GM19397 (cell line): Measurements from ENCODE around the gene KCNG2.

ENCODE experiments used
- ATAC-seq: cut with Tn5 transposase; IDR thresholded peaks from one replicate; pipeline ENCODE4 v1.9.1; 2021; ENCODE audit warnings: mild to moderate bottlenecking, moderate library complexity; ENCODE audit not compliant: unreplicated experiment

KCNG2 gene

GRCh38 chr18:79796531-79797405, 970 bp upstream of the KCNG2 start:
- no peak for ATAC-seq

- ATAC-seq, result no peak
These were observed 734 bp downstream of the KCNG2 start for GRCh38 chr18:79798346-79798998.

DNA sequence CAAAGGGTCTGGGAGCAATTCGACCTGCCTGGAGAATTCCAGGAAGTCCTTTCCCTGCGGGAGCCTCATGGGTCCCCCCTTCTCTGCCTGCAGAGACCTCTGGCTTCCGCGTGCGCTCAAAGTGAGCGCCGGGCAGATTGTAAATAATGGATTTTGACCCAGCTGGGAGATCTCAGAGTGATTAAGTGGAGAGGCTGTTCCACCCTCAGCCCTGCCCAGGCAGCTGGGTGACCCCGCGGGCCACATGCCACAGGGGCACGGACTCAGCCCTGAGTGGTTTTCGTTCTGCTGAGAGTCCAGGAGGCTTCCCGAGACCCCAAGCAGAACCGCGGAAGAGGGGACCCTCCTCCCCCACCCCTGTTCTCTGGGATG, 1.2 kb downstream of the KCNG2 start:
- no peak for ATAC-seq

DNA sequence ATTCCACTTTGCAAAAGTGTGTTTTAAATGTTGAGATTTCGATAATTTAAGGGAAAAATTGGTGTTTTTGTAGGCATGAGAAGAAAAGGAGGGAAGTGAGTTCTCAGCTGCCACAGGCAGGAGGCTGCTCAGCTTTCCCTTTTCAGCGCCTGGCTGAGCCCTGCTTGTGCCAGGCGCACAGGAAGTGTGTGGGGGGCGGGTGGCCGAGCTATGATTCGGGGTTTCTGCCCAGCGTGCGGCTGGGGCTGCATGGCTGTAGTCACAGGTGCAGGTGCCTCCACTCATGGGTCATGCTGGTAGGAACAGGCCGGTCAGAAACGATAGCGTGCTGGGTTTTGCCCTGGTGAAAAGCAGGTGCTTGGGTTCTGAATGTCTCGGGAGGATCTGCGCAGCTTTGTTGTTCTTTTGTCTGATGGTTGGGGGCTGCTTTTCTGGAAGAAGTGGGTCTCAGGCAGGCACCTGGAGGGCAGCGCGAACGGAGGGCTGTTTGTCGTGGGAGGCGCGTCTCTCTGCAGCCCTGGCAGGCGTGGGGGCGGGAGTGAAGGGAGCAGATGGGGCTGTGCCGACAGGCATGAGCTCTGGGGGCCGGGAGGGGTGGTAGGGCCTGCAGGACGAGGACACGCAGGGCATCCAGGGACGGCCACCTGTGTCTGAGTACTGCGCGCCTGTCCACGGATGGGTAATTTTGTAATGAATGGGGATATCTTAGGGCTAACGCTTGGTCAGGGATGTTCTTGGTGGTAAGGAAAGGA, 2.1 kb downstream of the KCNG2 start:
- no peak for ATAC-seq

DNA sequence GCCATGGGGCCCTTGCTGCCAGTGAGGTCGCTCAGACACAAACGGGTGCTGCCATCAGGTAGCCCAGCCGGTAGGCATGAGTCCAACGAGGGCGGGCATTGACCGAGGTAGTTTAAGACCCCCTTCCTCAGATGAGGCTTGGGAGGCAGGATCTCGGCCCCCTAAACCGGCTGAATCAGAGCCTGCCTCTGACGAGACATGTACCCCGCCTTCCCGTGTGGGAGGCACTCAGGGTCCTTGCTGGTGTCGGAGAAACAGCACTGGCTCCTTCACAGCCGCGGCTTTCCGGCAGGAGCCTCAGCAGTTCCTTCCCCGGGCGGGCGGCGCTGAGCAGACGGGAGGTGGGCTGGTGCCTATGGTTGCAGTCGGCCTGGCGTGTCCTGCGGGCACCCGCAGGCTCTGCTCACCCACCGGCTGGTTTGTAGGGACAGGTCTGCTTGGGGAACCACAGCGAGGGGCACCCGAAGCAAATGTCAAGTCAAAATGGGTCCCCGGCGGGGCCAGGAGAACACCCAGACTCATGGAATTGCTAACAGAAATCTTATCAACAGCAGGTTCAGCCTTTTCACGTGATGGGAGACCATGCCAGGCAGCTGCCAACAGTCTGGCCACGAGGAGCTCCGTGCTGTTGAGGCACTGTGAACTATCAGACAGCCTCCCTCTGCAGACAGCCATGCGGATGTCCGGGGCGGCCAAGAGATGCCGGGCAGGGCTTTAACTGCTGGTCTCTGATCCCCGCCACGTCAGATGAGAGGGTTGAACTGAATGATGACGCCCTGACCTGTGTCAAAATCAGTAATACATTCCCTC, 2.8 kb downstream of the KCNG2 start:
- no peak for ATAC-seq

GRCh38 chr18:79801217-79801616, 3.5 kb downstream of the KCNG2 start:
- no peak for ATAC-seq

- no peak for ATAC-seq
These were observed 3.9 kb downstream of the KCNG2 start for GRCh38 chr18:79801641-79802040.

GRCh38 chr18:79802298-79802697, 4.6 kb downstream of the KCNG2 start:
- ATAC-seq, result no peak

DNA sequence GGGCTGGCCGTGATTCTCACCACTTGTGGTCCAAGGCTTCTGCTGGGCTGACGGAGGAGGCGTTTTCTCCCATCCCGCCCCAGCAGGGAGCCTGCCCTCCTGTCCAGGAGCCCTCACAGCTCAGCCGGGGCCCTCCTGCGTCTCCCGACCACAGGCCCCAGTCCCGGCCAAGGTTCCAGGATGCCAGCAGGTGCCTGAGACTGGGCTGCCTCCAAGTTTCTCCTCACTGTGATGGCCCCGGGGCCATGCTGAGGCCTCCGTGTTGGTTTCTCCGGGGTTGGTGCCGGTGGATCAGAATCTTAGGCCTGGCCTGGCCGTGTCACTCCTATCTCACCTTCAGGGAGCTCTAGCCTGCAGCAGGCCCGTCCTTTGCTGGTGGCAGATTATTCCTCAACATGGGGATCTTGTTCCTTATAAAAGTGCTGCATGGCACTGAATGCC, 5.9 kb downstream of the KCNG2 start:
- no peak for ATAC-seq

- ATAC-seq, result no peak
These were observed 6.5 kb downstream of the KCNG2 start for GRCh38 chr18:79804130-79804787.

GRCh38 chr18:79805211-79805887, 7.6 kb downstream of the KCNG2 start:
- no peak for ATAC-seq

DNA sequence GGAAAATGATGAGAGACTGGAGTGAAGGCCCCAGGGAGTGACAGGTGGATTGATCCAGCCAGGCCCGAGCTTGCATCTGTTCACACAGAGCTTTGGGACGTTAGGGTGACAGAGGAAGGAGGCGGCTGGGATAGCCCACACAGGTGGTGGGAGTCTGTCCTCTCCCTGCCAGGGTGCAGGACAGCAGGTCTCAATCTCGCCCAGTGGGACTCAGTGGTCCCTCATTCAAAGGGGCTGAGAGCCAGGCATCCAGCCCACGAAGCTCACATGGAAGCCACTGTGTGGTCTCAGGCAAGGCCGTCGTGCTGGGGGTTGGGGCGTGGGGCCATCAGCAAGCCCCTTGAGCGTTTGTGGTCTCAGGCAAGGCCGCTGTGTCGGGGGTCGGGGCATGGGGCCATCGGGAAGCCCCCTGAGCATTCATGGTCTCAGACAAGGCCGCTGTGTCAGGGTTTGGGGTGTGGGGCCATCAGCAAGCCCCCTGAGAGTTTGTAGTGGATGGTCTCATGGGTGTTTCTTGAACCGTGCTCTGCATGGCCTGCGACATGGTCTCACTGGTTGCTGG, 8.3 kb downstream of the KCNG2 start:
- ATAC-seq, result no peak

DNA sequence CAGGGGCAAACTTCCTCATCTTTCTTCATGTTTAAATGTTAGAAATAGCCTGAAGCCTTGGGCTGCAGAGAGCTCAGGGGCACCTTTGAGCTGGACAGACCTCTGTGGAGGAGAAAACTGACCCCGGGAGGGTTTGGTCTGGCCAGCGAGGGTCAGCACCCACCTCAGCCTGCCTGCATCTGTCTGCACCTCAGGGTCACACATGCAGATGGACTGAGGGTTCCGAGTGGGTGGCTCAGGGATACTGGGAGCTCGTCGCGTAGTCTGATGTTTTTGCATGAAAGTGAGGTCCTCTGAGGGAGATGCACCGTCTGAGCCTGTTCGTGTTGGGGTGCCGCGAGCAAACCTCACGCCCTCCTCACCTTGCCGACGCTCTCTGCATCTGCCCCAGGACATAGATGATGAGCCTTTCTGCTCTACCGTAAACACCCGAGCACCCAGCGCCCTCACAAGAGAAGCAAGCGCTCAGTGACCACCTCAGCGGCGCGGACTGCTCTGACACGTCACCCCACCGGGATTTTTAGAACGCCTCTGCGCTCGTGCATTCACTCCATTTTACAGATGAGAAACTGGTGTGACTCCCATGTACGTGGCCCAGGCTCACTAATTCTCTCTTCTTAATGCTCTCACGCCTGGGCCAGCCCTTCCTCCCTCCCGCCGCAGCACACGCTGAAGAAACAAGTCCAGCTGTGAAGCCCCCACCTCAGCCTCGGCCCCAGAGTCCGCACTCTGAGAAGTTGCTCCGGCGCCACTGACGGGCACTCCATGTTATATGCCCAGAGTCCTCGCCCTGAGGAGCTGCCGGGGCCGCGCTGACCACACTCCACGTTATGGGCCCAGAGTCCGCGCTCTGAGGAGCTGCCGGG, 9.5 kb downstream of the KCNG2 start:
- no peak for ATAC-seq

GRCh38 chr18:79809482-79810192, 11.9 kb downstream of the KCNG2 start:
- ATAC-seq, result no peak

DNA sequence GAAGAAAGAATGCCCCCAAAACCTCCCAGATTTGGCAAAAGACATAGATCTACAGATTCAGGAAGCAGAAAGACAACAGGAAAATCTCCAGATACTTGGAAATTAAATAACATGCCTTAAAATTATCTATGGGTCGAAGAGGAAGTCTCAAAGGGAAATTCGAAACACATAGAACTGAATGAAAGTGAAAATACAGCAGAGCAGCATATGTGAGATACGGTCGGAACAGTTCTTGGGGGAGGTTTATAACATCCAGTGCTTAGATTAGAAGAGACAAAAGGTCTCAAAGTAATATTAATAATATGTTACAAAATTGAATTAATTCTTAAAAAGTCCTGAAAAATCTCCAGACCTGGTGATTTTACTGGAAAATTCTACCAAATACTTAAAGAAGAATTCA, 14.3 kb downstream of the KCNG2 start:
- no peak for ATAC-seq

DNA sequence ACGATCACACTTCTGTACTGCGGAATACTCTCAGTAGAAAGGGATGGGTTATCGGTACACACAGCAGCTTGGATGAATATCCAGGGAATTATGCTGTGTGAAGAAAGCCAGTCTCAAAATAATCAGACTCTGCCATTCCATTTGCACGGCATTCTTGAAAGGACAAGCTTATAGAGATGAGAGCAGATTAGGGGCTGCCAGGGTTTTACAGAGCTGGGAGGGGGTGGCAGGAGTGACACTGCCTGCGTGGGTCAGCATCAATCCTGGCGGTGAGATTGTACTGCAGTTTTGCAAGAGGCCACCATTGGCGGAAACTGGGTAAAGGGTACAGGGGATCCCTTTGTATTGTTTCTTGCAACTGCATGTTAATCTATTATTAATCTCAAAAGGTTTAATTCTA, 16.6 kb downstream of the KCNG2 start:
- no peak for ATAC-seq

GRCh38 chr18:79815657-79816056, 17.9 kb downstream of the KCNG2 start:
- ATAC-seq, result no peak

GRCh38 chr18:79816092-79816491, 18.4 kb downstream of the KCNG2 start:
- ATAC-seq, result no peak
